Measurements from ENCODE around the gene ZNF827. TPM values are rescaled to one million over a fixed set of nuclear protein-coding genes. Genes with fewer than 3 reads are reported as not detected.

Gene ZNF827
- total and polyA plus RNA-seq, 2 of the 13 experiments (the other 11 are each of a cell fraction or from before 2014, with no cell fraction given) = 2.8 TPM

DNA sequence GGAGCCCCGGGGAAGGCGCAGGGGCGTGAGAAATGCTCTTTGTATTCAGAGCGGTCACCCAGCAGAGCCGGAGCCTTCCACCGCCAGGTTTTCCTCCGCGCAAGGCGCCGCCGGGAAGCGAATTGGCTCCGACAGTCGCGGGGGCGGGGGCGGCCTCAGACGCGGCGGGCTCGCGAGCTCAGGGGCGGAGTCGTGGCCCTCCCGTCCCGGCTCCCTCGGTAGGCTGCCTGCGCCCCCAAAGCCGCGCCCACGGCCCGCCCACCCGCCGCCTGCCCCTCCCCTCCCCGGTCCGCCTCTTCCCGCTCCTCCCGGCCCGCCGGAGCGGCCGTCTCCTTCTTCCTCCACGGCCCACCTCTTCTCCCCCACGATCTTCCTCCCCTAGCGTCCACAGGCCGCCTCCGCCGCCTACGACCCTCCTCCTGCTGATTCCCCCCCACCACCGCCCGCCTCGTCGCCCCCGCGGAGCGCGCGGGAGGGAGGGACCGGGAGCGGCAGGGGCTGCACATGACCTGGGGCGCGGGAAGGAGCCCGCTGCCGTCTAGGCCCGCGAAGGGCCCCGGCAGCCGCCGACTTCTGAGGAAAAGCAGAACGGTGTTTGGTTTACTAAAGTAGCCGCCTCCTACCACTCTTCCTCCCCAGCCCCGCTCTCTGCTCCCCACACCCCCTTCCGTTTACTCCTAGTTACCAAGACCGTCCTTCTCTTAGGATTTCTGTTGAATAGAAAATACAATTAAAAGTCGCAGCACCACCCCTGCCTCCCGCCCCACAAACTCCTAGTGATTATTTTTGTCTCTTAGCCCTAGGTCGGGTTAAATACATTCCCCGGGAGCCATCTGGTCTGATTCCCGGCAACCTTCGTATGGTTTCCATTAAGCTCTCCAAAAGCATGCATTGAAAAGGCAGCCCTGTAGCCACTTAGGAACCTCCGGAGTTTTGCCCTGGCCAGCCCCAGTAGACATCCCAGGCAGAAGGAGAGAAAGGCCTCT lies 205.4 kb downstream of the ZNF827 start (continued):
- TF ChIP-seq MXD1 (CRISPR knock-in tag; IDR thresholded peaks at IDR 0.05) = no peak
- no peak for TF ChIP-seq ZNF138 (CRISPR knock-in tag; IDR thresholded peaks at IDR 0.05; ENCODE audit: low read depth)
- TF ChIP-seq BHLHE40 (IDR thresholded peaks at IDR 0.05; ENCODE audit: low read length) = no peak
- TF ChIP-seq KDM2A (CRISPR knock-in tag; IDR thresholded peaks at IDR 0.05; ENCODE audit: borderline replicate concordance, low read depth) = peak; percentile 45; the same call in 1 of the 2 replicates
- TF ChIP-seq ZNF766 (CRISPR knock-in tag; IDR thresholded peaks at IDR 0.05; ENCODE audit: borderline replicate concordance) = no peak
- peak; percentile 17 for TF ChIP-seq RBM39 (IDR thresholded peaks at IDR 0.05; ENCODE audit: low read depth, low read length, poor library complexity, severe bottlenecking)
- no peak for TF ChIP-seq ZNF253 (CRISPR knock-in tag; IDR thresholded peaks at IDR 0.05; ENCODE audit: borderline replicate concordance)
- TF ChIP-seq PLSCR1 (CRISPR knock-in tag; IDR thresholded peaks at IDR 0.05; ENCODE audit: borderline replicate concordance) = no peak
- TF ChIP-seq, protein P1, sequence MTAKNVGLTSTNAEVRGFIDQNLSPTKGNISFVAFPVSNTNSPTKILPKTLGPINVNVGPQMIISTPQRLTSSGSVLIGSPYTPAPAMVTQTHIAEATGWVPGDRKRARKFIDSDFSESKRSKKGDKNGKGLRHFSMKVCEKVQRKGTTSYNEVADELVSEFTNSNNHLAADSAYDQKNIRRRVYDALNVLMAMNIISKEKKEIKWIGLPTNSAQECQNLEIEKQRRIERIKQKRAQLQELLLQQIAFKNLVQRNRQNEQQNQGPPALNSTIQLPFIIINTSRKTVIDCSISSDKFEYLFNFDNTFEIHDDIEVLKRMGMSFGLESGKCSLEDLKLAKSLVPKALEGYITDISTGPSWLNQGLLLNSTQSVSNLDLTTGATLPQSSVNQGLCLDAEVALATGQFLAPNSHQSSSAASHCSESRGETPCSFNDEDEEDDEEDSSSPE (CRISPR knock-in tag; IDR thresholded peaks at IDR 0.05) = peak; percentile 37
- peak; percentile 44 for TF ChIP-seq ASH2L (IDR thresholded peaks at IDR 0.05; ENCODE audit: insufficient read length, low read depth, low read length)
- TF ChIP-seq MAFG (CRISPR knock-in tag; IDR thresholded peaks at IDR 0.05) = no peak
- TF ChIP-seq DZIP1 (CRISPR knock-in tag; IDR thresholded peaks at IDR 0.05) = no peak
- TF ChIP-seq ARID5B (CRISPR knock-in tag; IDR thresholded peaks at IDR 0.05) = peak; percentile 37; the same call in 1 of the 2 replicates
- TF ChIP-seq AKAP8 (CRISPR knock-in tag; IDR thresholded peaks at IDR 0.05) = no peak
- no peak for TF ChIP-seq MIXL1 (CRISPR knock-in tag; IDR thresholded peaks at IDR 0.05)

Data from HepG2 (cell line).